Measurements from ENCODE around the gene BATF2. TPM values are rescaled to one million over a fixed set of nuclear protein-coding genes. Genes with fewer than 3 reads are reported as not detected.
"Not testable (repeated sequence)": the region's sequence is repeated elsewhere in the genome, so short reads cannot be mapped to it uniquely, and the experiment has no call there.

Gene BATF2
- total RNA-seq, 1 donor from 2014 or later, result not detected

DNA sequence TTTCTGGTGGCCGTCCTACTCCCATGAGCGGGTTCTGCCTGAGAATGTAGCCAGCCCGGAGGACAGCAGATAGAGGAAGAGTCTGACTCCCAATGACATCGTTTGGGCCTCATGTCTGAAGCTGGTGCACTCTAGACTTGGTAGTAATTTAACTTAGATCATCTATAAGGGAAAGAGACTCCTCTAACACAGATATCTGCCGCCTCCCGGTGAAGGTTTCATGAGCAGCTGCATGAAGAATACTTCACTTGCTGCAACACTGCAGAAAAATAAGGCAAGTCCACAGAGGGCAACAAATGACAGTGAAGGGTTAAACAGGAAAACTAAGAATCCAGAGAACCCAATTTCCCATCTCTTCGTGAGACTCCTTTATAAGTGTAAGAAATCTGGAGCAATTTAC lies 11.2 kb upstream of the BATF2 start:
- H3K9me3 Mint-ChIP-seq, result no peaks in the 10 kb centered on the region
- H3K27me3 Mint-ChIP-seq (ENCODE audit: insufficient read depth), result no peaks in the 10 kb centered on the region
- H3K4me1 Mint-ChIP-seq (ENCODE audit: low read depth), result peaks cover 3% of the 10 kb centered on the region
- no peaks in the 10 kb centered on the region for H3K36me3 Mint-ChIP-seq (ENCODE audit: low read depth)
- DNase-seq (ENCODE audit: low spot score), result no peak
- no peak overlapping the region for H3K4me3 Mint-ChIP-seq
- intact Hi-C loops (cut with micrococcal nuclease), result no loop called here
- H3K27ac Mint-ChIP-seq, result no peak overlapping the region

DNA sequence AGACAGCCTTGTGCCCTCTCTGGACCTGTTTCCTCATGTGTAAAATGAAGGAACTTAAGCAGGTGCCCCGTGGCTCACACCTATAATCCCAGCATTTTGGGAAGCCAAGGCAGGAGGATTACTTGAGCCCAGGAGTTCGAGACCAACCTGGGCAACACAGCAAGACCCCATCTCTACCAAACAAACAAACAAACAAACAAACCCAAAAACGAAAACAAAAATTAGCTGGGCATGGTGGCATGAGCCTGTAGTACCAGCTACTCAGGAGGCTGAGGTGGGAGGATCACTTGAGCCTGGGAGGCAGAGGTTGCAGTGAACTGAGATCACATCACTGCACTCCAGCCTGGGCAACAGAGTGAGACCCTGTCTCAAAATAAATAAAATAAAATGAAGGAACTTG lies 7.2 kb upstream of the BATF2 start:
- H3K27me3 Mint-ChIP-seq (ENCODE audit: insufficient read depth); H3K27ac Mint-ChIP-seq; H3K4me1 Mint-ChIP-seq (ENCODE audit: low read depth); H3K9me3 Mint-ChIP-seq; H3K4me3 Mint-ChIP-seq; intact Hi-C loops (cut with micrococcal nuclease); H3K36me3 Mint-ChIP-seq (ENCODE audit: low read depth); DNase-seq (ENCODE audit: low spot score): not testable (repeated sequence)

DNA sequence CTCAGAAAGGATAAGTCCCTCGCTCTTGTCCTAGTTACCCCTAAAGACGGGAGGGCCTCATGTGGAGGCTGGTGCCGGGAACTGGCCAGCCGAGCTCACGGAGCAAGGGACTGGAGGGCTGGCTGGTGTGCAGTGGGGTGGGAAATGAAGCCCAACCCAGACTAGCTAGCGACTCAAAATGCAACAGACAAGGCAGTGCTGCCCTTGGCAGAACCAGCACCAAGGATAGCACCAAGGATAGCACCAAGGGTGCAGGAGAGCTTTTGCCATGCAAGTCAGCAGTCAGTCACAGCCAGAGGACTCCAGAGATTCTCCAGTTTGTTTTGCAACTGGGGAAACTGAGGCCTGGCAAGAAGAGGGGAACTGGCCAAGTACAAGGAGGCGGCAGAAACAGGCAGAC lies 6.5 kb upstream of the BATF2 start:
- Mint-ChIP-seq H3K27me3 (ENCODE audit: insufficient read depth) (no peaks in the 10 kb centered on the region), H3K9me3 (no peaks in the 10 kb centered on the region), H3K27ac (no peak overlapping the region), H3K4me1 (ENCODE audit: low read depth) (peaks cover 8% of the 10 kb centered on the region), H3K36me3 (ENCODE audit: low read depth) (no peaks in the 10 kb centered on the region), H3K4me3 (no peak overlapping the region)
- intact Hi-C loops (cut with micrococcal nuclease), result no loop called here
- no peak for DNase-seq (ENCODE audit: low spot score)

DNA sequence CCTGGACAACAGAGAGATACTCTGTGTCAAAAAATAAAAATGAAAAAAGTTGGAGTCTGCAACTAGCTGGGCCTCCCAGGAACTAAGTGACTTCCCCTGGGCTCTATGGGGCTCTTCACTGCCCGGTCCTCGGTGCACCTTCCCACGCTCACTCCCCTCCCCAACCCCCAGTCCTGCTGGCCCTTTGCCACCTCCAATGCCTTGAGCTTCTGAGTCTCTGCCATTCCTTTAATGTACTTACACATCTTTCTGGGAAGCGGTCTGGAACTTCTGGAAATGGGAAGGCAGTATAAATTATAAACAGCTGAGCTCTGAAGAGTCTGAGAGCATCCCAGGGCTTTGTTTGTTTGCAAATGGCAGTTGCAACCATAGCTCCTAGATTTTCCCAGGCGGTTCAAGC lies 5.9 kb upstream of the BATF2 start:
- no peak for DNase-seq (ENCODE audit: low spot score)
- Mint-ChIP-seq H3K9me3 (no peaks in the 10 kb centered on the region), H3K27me3 (ENCODE audit: insufficient read depth) (no peaks in the 10 kb centered on the region), H3K4me1 (ENCODE audit: low read depth) (peaks cover 11% of the 10 kb centered on the region), H3K36me3 (ENCODE audit: low read depth) (no peaks in the 10 kb centered on the region), H3K4me3 (no peak overlapping the region), H3K27ac (no peak overlapping the region)
- intact Hi-C loops (cut with micrococcal nuclease), result no loop called here

DNA sequence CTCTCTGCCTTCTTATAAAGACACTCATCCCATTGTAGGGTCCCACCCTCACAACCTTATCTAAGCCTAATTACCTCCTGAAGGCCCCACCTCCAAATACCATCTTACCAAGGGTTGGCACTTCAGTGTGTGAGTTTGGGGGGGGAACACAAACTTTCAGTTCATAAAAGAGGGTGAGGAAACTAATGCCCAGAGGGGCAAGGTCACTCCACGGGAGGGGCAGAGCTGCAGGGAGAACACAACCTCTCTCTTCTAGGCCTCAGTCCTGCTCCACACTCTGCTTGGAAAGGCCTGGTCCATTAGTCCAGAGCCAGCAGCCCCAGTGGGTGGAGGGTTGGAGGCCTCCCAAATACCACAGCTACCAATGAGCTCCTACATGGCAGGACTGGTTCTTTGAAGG lies 2.7 kb upstream of the BATF2 start:
- intact Hi-C loops (cut with micrococcal nuclease), result no loop called here

DNA sequence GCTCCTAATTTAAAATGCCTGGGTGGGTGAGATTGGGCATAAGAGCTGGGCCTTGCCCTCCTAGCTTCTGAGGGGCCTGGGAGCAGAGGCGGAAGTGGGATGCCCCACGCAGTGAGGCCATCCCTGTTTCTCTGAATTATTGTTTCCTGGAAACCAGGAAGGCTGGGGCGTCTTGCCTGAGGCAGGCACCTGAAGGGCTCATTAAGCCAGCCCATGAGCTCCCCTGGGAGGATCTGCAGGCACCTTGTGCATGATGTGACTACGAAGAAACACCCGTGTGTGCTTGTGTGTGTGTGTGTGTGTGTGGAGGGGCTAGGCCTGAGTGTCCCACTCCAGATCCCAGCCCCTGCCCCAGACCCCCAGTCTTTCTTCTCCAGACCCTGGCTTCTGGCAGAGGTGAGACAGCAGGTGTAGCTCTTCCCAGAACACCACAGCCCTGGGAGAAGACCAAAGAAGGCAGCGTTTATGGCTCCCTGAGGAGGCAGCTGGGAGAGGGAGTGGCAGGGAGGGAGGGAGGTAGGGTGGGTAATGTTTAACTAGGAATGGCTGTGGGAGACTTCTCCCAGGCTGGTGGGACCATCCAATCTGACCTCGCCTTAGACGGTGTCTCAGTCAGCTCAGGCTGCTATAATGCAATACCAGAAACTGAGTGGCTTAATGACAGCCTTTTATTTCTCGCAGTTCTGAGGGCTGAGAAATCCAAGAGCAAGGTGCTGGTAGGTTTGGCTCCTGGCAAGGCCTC lies 2.1 kb upstream of the BATF2 start:
- Mint-ChIP-seq H3K4me1 (ENCODE audit: low read depth) (peaks cover 24% of the 10 kb centered on the region), H3K27me3 (ENCODE audit: insufficient read depth) (no peaks in the 10 kb centered on the region), H3K36me3 (ENCODE audit: low read depth) (no peaks in the 10 kb centered on the region), H3K9me3 (no peaks in the 10 kb centered on the region), H3K27ac (peak overlapping the region; percentile 26), H3K4me3 (peak overlapping the region; percentile 8)
- DNase-seq (ENCODE audit: low spot score), result no peak
- intact Hi-C loops (cut with micrococcal nuclease), result no loop called here

More for the DNA sequence above, 2.7 kb upstream of the BATF2 start:
- H3K4me1 Mint-ChIP-seq (ENCODE audit: low read depth), result peaks cover 24% of the 10 kb centered on the region
- no peak overlapping the region for H3K27ac Mint-ChIP-seq
- no peaks in the 10 kb centered on the region for H3K36me3 Mint-ChIP-seq (ENCODE audit: low read depth)
- H3K9me3 Mint-ChIP-seq, result no peaks in the 10 kb centered on the region
- no peaks in the 10 kb centered on the region for H3K27me3 Mint-ChIP-seq (ENCODE audit: insufficient read depth)
- DNase-seq (ENCODE audit: low spot score), result no peak
- H3K4me3 Mint-ChIP-seq, result no peak overlapping the region

DNA sequence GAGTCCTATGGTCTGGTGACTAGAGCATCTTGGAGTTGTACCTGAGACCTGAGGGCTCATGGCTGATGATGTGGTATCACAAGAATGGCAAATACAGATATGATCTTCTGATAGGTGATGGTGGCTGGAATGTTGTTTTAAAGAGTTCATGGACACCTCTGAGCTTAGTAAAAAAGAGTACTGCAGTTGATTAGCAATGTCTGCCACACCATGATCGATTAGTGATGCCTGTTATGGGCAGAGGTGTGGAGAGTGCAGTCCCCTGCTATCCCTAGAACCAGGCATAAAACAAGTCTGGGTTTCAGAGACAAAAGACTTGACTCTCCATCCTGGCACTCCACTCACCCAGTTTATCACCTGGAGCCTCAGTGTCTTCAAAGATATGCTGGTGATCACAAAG lies 1.4 kb upstream of the BATF2 start:
- Mint-ChIP-seq H3K27me3 (ENCODE audit: insufficient read depth) (peaks cover 3% of the 10 kb centered on the region), H3K27ac (peak overlapping the region; percentile 26), H3K4me3 (no peak overlapping the region), H3K36me3 (ENCODE audit: low read depth) (no peaks in the 10 kb centered on the region), H3K9me3 (no peaks in the 10 kb centered on the region), H3K4me1 (ENCODE audit: low read depth) (peaks cover 24% of the 10 kb centered on the region)
- intact Hi-C loops (cut with micrococcal nuclease), result no loop called here
- no peak for DNase-seq (ENCODE audit: low spot score)

DNA sequence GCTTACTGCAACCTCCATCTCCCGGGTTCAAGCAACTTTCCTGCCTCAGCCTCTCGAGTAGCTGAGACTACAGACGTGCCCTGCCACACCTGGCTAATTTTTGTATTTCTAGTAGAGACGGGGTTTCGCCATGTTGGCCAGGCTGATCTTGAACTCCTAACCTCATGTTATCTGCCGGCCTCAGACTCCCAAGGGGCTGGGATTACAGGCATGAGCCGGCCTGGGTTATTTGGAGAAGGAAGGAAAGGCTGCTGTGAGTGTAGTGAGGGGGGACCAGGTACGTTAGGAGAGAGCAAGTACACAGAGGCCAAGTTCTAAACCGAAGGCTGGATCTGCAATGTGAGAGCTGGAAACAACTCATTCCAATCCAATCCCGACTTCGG lies 453 bp downstream of the BATF2 start:
- intact Hi-C loops (cut with micrococcal nuclease), result no loop called here
- Mint-ChIP-seq H3K4me1 (ENCODE audit: low read depth) (peaks cover 24% of the 10 kb centered on the region), H3K9me3 (no peaks in the 10 kb centered on the region), H3K27ac (no peak overlapping the region), H3K36me3 (ENCODE audit: low read depth) (no peaks in the 10 kb centered on the region), H3K27me3 (ENCODE audit: insufficient read depth) (peaks cover 4% of the 10 kb centered on the region), H3K4me3 (no peak overlapping the region)
- no peak for DNase-seq (ENCODE audit: low spot score)

DNA sequence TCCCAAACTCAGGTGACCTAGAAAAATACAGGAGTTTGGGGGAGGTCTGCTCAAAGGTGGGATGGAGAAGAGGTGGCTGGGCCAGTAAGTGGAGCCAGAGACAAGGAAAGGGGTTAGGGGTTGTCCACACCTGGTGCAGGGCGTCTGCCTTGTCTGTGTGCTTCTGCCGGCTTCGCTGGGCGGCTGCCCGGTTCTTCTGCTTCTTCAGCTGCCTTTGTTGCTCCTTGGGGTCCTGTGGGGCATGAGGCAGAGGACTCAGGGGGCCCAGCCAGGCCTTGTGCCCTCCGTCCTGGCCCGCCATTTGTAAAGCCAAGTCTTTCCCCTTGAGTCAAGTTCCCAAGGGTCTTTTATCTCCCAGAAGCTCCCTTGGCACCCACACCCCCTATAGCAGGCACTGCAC lies 2.5 kb downstream of the BATF2 start:
- Mint-ChIP-seq H3K36me3 (ENCODE audit: low read depth) (no peaks in the 10 kb centered on the region), H3K27ac (no peak overlapping the region), H3K4me3 (no peak overlapping the region), H3K27me3 (ENCODE audit: insufficient read depth) (peaks cover 4% of the 10 kb centered on the region), H3K4me1 (ENCODE audit: low read depth) (peaks cover 30% of the 10 kb centered on the region), H3K9me3 (no peaks in the 10 kb centered on the region)
- intact Hi-C loops (cut with micrococcal nuclease), result no loop called here
- DNase-seq (ENCODE audit: low spot score), result no peak

DNA sequence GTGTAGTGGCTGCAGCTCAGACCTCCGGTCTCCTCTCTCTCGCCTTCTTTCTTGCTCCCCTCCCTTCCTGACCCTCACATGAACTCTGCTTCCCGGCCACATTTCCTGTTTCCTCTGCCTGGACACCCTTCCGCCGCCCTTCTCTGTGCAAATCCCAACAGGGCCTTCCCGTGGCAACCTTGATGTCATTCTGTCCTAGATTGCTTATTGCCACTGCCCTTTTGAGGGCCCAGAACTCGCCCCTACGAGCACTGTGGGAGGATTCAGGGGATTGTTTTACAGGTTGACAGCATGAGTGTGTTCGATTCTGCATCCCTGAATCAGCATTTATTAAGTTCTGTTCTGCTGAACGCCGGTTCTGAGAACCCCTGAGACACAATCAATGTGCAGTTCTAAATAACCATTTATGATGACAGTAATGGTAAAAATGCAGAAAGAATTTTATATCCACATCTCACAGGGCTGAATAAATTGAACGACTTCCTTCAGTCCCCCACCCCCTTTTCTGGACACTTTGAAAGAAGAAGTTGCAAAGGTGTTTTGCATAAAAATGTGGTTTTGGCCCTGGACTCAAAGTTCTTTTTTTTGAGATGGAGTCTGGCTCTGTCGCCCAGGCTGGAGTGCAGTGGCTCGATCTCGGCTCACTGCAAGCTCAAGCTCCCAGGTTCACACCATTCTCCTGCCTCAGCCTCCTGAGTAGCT lies 6.4 kb downstream of the BATF2 start:
- Mint-ChIP-seq H3K4me1 (ENCODE audit: low read depth) (peaks cover 6% of the 10 kb centered on the region), H3K27ac (no peak overlapping the region), H3K4me3 (no peak overlapping the region), H3K9me3 (no peaks in the 10 kb centered on the region), H3K27me3 (ENCODE audit: insufficient read depth) (peaks cover 6% of the 10 kb centered on the region), H3K36me3 (ENCODE audit: low read depth) (no peaks in the 10 kb centered on the region)
- intact Hi-C loops (cut with micrococcal nuclease), result no loop called here
- no peak for DNase-seq (ENCODE audit: low spot score)

DNA sequence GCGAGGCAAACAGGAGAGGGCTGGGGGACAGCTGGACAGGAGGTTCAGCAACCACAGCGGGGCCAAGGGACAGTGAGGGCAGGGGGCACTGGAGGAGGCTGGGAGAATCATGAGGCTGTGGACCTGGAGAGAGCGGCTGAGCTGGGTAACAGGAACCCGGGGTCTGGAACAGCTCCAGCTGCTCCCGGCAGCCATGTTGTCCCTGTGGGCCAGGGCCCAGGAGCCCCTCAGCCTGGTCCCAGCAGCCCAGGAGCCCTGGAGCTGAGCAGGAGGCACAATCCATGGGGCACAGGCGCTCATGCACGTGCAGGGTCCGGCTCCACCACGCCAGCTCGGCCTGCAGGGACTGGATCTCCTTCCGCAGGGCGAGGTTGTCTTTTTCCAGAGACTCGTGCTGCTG lies 7.4 kb downstream of the BATF2 start:
- Mint-ChIP-seq H3K27me3 (ENCODE audit: insufficient read depth) (peaks cover 6% of the 10 kb centered on the region), H3K9me3 (no peaks in the 10 kb centered on the region), H3K4me3 (no peak overlapping the region), H3K36me3 (ENCODE audit: low read depth) (no peaks in the 10 kb centered on the region), H3K4me1 (ENCODE audit: low read depth) (peaks cover 6% of the 10 kb centered on the region), H3K27ac (no peak overlapping the region)
- no peak for DNase-seq (ENCODE audit: low spot score)
- intact Hi-C loops (cut with micrococcal nuclease), result no loop called here

DNA sequence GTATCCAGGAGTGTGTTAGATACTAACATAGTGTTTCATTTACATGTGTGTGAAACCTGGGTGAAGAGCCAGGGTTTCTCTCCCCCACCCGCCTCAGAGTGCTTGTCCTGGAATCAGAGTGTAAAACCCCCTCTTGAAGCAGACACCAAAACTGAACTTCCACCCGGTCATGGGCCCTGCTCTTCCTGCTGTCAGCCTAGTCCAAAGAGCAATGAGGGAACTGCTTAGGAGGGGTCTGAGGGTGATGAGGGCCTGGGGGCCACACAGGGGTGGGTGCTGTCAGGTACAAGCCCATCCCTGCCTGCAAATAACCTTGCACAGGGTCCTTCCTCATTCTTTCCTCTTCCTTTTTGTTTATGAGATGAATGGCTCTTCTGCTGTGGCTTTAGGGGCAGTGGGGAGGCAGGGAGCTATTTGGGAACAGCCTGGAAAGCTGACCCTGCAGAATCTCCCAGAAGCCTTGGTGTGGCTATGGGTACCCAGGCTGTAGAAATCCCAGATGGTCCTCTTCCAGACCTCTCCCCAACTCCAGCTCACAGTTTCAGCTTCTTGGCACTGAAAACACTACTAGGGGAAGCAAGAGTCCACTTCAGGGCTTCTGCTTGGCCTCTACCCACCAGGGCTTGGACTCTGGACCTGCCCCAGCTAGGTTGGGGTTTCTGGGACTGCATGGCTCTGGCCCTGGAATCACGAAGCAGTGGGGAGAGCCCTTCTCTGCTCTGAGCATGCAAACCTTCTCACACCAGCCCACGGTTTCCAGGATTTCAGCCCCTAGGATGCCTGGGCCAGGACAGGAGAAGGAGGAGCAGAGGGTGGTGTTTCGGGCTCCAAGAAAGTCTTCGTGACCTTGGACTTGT lies 8.5 kb downstream of the BATF2 start:
- H3K36me3 Mint-ChIP-seq (ENCODE audit: low read depth), result no peaks in the 10 kb centered on the region
- H3K4me1 Mint-ChIP-seq (ENCODE audit: low read depth), result peaks cover 6% of the 10 kb centered on the region
- H3K9me3 Mint-ChIP-seq, result no peaks in the 10 kb centered on the region
- intact Hi-C loops (cut with micrococcal nuclease), result no loop called here
- no peak for DNase-seq (ENCODE audit: low spot score)
- no peak overlapping the region for H3K27ac Mint-ChIP-seq
- H3K4me3 Mint-ChIP-seq, result no peak overlapping the region
- peaks cover 4% of the 10 kb centered on the region for H3K27me3 Mint-ChIP-seq (ENCODE audit: insufficient read depth)

DNA sequence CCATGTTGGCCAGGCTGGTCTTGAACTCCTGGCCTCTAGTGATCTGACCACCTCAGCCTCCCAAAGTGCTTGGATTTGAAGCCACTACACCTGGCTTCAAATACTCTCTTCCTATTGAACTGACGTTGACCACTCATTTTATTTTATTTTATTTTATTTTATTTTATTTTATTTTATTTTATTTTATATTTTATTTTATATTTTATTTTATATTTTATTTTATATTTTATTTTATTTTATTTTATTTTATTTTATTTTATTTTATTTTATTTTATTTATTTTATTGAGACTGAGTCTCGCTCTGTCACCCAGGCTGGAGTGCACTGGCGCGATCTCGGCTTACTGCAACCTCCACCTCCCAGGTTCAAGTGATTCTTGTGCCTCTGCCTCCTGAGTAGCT lies 13.4 kb downstream of the BATF2 start:
- H3K27ac Mint-ChIP-seq; H3K36me3 Mint-ChIP-seq (ENCODE audit: low read depth); DNase-seq (ENCODE audit: low spot score); H3K4me1 Mint-ChIP-seq (ENCODE audit: low read depth); intact Hi-C loops (cut with micrococcal nuclease); H3K9me3 Mint-ChIP-seq; H3K4me3 Mint-ChIP-seq; H3K27me3 Mint-ChIP-seq (ENCODE audit: insufficient read depth): not testable (repeated sequence)

Measured in activated T-helper 1 cell treated with anti-CD3 and anti-CD28 coated beads, Interleukin-12 subunit alpha, Interleukin-12 subunit beta, Interleukin-2, Interleukin-4 antibody, amounts not matched to agents 30 ng/mL and 10 ng/mL and 1 ng/mL, durations not matched to agents 14 hours and 24 hours and 36 hours (primary cell).